ENCODE measurements around the gene NAGPA. TPM values are rescaled to one million over a fixed set of nuclear protein-coding genes. Genes with fewer than 3 reads are reported as not detected.

NAGPA gene
- total and polyA plus RNA-seq, 2 of the 13 experiments (the other 11 are each of a cell fraction or from before 2014, with no cell fraction given), result 27.1 to 60.3 TPM

GRCh38 chr16:5070431-5071186 is 36.9 kb upstream of the NAGPA start:
- FAIRE-seq (no peak), ATAC-seq (no peak), DNase-seq (ENCODE audit: low spot score) (no peak)
- ChIA-PET POLR2A (interaction anchor here (0.9 to 2.2 kb wide), 2 partner anchors 35 to 113 kb away, joined by 4 to 10 read pairs; partner anchors contain the start of gene SEC14L5), CTCF (ENCODE audit: low intra/inter-chr PET ratio, low total read pairs) (no interaction called here)
- Histone ChIP-seq H3K27ac (ENCODE audit: extremely low read length, insufficient read depth, low read length) (no peak overlapping the region), H2AFZ (ENCODE audit: low read length) (peak overlapping the region; percentile 73), H3K4me1 (ENCODE audit: insufficient read depth, low read length) (peaks cover 32% of the 10 kb centered on the region), H3K27me3 (ENCODE audit: control insufficient read depth in 1 of 2, insufficient read depth in 2 of 2, low read length in 2 of 2) (peaks cover 0 to 4% of the 10 kb centered on the region in 2 experiments; a peak in 1 of 5 replicates), H3K4me2 (ENCODE audit: low read depth, low read length) (peak overlapping the region; percentile 95; the same call in 1 of the 2 replicates), H3K9me3 (ENCODE audit: low read length) (no peaks in the 10 kb centered on the region), H3K79me2 (ENCODE audit: insufficient read depth, low read length) (peaks cover 23% of the 10 kb centered on the region), H3K4me3 (replicated peaks in 1 of 3; ENCODE audit: insufficient read depth in 1 of 3, low read depth in 2 of 3, low read length in 3 of 3) (no peak overlapping the region), H3K36me3 (replicated peaks in 1 of 2; ENCODE audit: control insufficient read depth in 1 of 2, insufficient read depth in 2 of 2, low read length in 2 of 2) (peaks cover 7 to 21% of the 10 kb centered on the region in 2 experiments), H3K9ac (ENCODE audit: insufficient read depth, low read depth, low read length) (peak overlapping the region; percentile 85; the same call in 1 of the 2 replicates), H4K20me1 (ENCODE audit: insufficient read depth, low read length) (no peaks in the 10 kb centered on the region)
- WGBS (ENCODE audit: low lambda C conversion rate), result 70% methylated on average over 15 of the region's 15 CpGs
- intact Hi-C loops (cut with micrococcal nuclease; ENCODE audit: unreplicated experiment), result loop anchor here (5.0 kb wide), 2 partner anchors 33 to 113 kb away; partner anchors contain the start of gene SEC14L5
- BruUV-seq (replicated peaks), result no TSS peak
- in situ Hi-C loops (cut with HindIII; ENCODE audit: extremely low pct_ligation_motif_present, low pct_unique_long_range_greater_than_20kb), result no loop called here
- TF ChIP-seq ARID3A (IDR thresholded peaks at IDR 0.05; ENCODE audit: low read depth, low read length) (no peak), ZNF556 (CRISPR knock-in tag; IDR thresholded peaks at IDR 0.05; ENCODE audit: borderline replicate concordance) (no peak), ZKSCAN8 (CRISPR knock-in tag; IDR thresholded peaks at IDR 0.05; ENCODE audit: borderline replicate concordance) (no peak), HNF1A (IDR thresholded peaks at IDR 0.05; ENCODE audit: low read depth) (no peak), HNF1A (CRISPR knock-in tag; IDR thresholded peaks at IDR 0.05; ENCODE audit: borderline replicate concordance) (0 out of 2 replicates have a peak, but pooled peaks have one; percentile 14), ZNF225 (CRISPR knock-in tag; IDR thresholded peaks at IDR 0.05) (no peak), MED1 (CRISPR knock-in tag; IDR thresholded peaks at IDR 0.05) (no peak), UBTF (CRISPR knock-in tag; IDR thresholded peaks at IDR 0.05) (no peak), ZMYM4 (CRISPR knock-in tag; IDR thresholded peaks at IDR 0.05) (no peak)
- TF ChIP-seq, protein P1, sequence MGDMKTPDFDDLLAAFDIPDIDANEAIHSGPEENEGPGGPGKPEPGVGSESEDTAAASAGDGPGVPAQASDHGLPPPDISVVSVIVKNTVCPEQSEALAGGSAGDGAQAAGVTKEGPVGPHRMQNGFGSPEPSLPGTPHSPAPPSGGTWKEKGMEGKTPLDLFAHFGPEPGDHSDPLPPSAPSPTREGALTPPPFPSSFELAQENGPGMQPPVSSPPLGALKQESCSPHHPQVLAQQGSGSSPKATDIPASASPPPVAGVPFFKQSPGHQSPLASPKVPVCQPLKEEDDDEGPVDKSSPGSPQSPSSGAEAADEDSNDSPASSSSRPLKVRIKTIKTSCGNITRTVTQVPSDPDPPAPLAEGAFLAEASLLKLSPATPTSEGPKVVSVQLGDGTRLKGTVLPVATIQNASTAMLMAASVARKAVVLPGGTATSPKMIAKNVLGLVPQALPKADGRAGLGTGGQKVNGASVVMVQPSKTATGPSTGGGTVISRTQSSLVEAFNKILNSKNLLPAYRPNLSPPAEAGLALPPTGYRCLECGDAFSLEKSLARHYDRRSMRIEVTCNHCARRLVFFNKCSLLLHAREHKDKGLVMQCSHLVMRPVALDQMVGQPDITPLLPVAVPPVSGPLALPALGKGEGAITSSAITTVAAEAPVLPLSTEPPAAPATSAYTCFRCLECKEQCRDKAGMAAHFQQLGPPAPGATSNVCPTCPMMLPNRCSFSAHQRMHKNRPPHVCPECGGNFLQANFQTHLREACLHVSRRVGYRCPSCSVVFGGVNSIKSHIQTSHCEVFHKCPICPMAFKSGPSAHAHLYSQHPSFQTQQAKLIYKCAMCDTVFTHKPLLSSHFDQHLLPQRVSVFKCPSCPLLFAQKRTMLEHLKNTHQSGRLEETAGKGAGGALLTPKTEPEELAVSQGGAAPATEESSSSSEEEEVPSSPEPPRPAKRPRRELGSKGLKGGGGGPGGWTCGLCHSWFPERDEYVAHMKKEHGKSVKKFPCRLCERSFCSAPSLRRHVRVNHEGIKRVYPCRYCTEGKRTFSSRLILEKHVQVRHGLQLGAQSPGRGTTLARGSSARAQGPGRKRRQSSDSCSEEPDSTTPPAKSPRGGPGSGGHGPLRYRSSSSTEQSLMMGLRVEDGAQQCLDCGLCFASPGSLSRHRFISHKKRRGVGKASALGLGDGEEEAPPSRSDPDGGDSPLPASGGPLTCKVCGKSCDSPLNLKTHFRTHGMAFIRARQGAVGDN (CRISPR knock-in tag; IDR thresholded peaks at IDR 0.05), result no peak

All from HepG2 (cell line).